Endothelial cell (in vitro differentiated cells): ENCODE measurements around the gene PRKAG3. TPM values are rescaled to one million over a fixed set of nuclear protein-coding genes. Genes with fewer than 3 reads are reported as not detected.

Source experiments
- DNase-seq: peaks from one replicate; pipeline ENCODE4 v3.0.0; 2021; ENCODE audit warnings: low spot score
- H3K27ac Mint-ChIP-seq: one replicate; pipeline ENCODE4 v1.8.0; 2021; ENCODE audit warnings: mixed read lengths, inconsistent platforms; ENCODE audit not compliant: unreplicated experiment
- H3K27me3 Mint-ChIP-seq: one replicate; pipeline ENCODE4 v1.8.0; 2021; ENCODE audit warnings: mild to moderate bottlenecking, moderate library complexity, mixed read lengths, inconsistent platforms; ENCODE audit not compliant: unreplicated experiment
- H3K36me3 Mint-ChIP-seq: one replicate; pipeline ENCODE4 v1.8.0; 2021; ENCODE audit warnings: mild to moderate bottlenecking, low read depth, mixed read lengths, inconsistent platforms; ENCODE audit not compliant: unreplicated experiment
- H3K4me1 Mint-ChIP-seq: one replicate; pipeline ENCODE4 v1.8.0; 2021; ENCODE audit warnings: mild to moderate bottlenecking, mixed read lengths, inconsistent platforms; ENCODE audit not compliant: unreplicated experiment
- H3K4me3 Mint-ChIP-seq: one replicate; pipeline ENCODE4 v1.8.0; 2021; ENCODE audit warnings: mild to moderate bottlenecking, mixed read lengths, inconsistent platforms; ENCODE audit not compliant: unreplicated experiment
- H3K9me3 Mint-ChIP-seq: one replicate; pipeline ENCODE4 v1.8.0; 2021; ENCODE audit warnings: mixed read lengths, inconsistent platforms; ENCODE audit not compliant: unreplicated experiment
- CTCF ChIP-seq: fragments of 200-600 bp; sonication (generic); IDR thresholded peaks from one replicate; pipeline ENCODE4 v1.5.0; 2021; ENCODE audit warnings: antibody characterized with exemption; ENCODE audit not compliant: unreplicated experiment
- total RNA-seq: library from RNA; stranded (reverse); fragmentation: NEBNext Ultra II Directional; extraction: Animal tissue kit (Norgen Biotek cat#: 25700); gene quantifications from one replicate; pipeline ENCODE4 v1.2.1, GENCODE V29; 2021; ENCODE audit not compliant: unreplicated experiment

PRKAG3 gene
- total RNA-seq, 1 donor from 2014 or later, result not detected

GRCh38 chr2:218856167-218856895 is 24.7 kb upstream of the PRKAG3 start:
- Mint-ChIP-seq H3K27ac (no peak overlapping the region), H3K4me1 (peaks cover 20% of the 10 kb centered on the region), H3K9me3 (no peaks in the 10 kb centered on the region), H3K4me3 (no peak overlapping the region), H3K27me3 (peaks cover 47% of the 10 kb centered on the region), H3K36me3 (no peaks in the 10 kb centered on the region)
- TF ChIP-seq CTCF, result no peak
- DNase-seq, result no peak

- H3K4me1 Mint-ChIP-seq, result peaks cover 16% of the 10 kb centered on the region
- no peaks in the 10 kb centered on the region for H3K36me3 Mint-ChIP-seq
- TF ChIP-seq CTCF, result no peak
- H3K27ac Mint-ChIP-seq, result no peak overlapping the region
- no peaks in the 10 kb centered on the region for H3K9me3 Mint-ChIP-seq
- no peak overlapping the region for H3K4me3 Mint-ChIP-seq
- H3K27me3 Mint-ChIP-seq, result peaks cover 42% of the 10 kb centered on the region
- DNase-seq, result no peak
Observed at GRCh38 chr2:218855305-218856166, 23.9 kb upstream of the PRKAG3 start.

- H3K4me1 Mint-ChIP-seq, result peaks cover 12% of the 10 kb centered on the region
- no peak overlapping the region for H3K27ac Mint-ChIP-seq
- H3K36me3 Mint-ChIP-seq, result no peaks in the 10 kb centered on the region
- no peak for DNase-seq
- H3K4me3 Mint-ChIP-seq, result no peak overlapping the region
- no peaks in the 10 kb centered on the region for H3K9me3 Mint-ChIP-seq
- peaks cover 39% of the 10 kb centered on the region for H3K27me3 Mint-ChIP-seq
- TF ChIP-seq CTCF, result no peak
Observed at GRCh38 chr2:218854860-218855259, 23.3 kb upstream of the PRKAG3 start.

- no peak overlapping the region for H3K27ac Mint-ChIP-seq
- peaks cover 37% of the 10 kb centered on the region for H3K27me3 Mint-ChIP-seq
- H3K36me3 Mint-ChIP-seq, result no peaks in the 10 kb centered on the region
- no peak for DNase-seq
- H3K4me1 Mint-ChIP-seq, result peaks cover 7% of the 10 kb centered on the region
- H3K9me3 Mint-ChIP-seq, result no peaks in the 10 kb centered on the region
- no peak overlapping the region for H3K4me3 Mint-ChIP-seq
- no peak for TF ChIP-seq CTCF
Observed at GRCh38 chr2:218853766-218854165, 22.2 kb upstream of the PRKAG3 start.
